ENCODE data around the gene SLIT1. TPM values are rescaled to one million over a fixed set of nuclear protein-coding genes. Genes with fewer than 3 reads are reported as not detected.

Gene SLIT1
- total RNA-seq, 1 donor from 2014 or later, result 0.51 TPM

- no peaks in the 10 kb centered on the region for H3K27me3 Mint-ChIP-seq
- POLR2A ChIA-PET, result no interaction called here
- intact Hi-C loops (cut with micrococcal nuclease), result no loop called here
- H3K4me1 Mint-ChIP-seq, result no peaks in the 10 kb centered on the region
- H3K36me3 Mint-ChIP-seq (ENCODE audit: low read depth), result no peaks in the 10 kb centered on the region
- TF ChIP-seq CTCF (IDR thresholded peaks at IDR 0.05), result no peak
- H3K27ac Mint-ChIP-seq, result no peak overlapping the region
- H3K4me3 Mint-ChIP-seq, result no peak overlapping the region
- CTCF ChIA-PET, result no interaction called here
- peaks cover 8% of the 10 kb centered on the region for H3K9me3 Mint-ChIP-seq
- DNase-seq (no peak), ATAC-seq (ENCODE audit: low read depth) (no peak)
Measured at GRCh38 chr10:97002670-97003069, 183.1 kb downstream of the SLIT1 start.

GRCh38 chr10:97001183-97001991 lies 184.4 kb downstream of the SLIT1 start:
- Mint-ChIP-seq H3K4me1 (no peaks in the 10 kb centered on the region), H3K9me3 (no peaks in the 10 kb centered on the region), H3K4me3 (no peak overlapping the region), H3K27ac (no peak overlapping the region), H3K36me3 (ENCODE audit: low read depth) (no peaks in the 10 kb centered on the region), H3K27me3 (no peaks in the 10 kb centered on the region)
- intact Hi-C loops (cut with micrococcal nuclease), result no loop called here
- ChIA-PET CTCF (no interaction called here), POLR2A (no interaction called here)
- DNase-seq, result no peak
- TF ChIP-seq CTCF (IDR thresholded peaks at IDR 0.05), result no peak
- ATAC-seq (ENCODE audit: low read depth), result no peak

GRCh38 chr10:97000487-97001182 lies 185.1 kb downstream of the SLIT1 start:
- ATAC-seq (ENCODE audit: low read depth), result no peak
- POLR2A ChIA-PET, result no interaction called here

GRCh38 chr10:96999987-97000386 lies 185.8 kb downstream of the SLIT1 start:
- ATAC-seq (ENCODE audit: low read depth), result no peak
- intact Hi-C loops (cut with micrococcal nuclease), result no loop called here
- no peak overlapping the region for H3K4me3 Mint-ChIP-seq
- H3K36me3 Mint-ChIP-seq (ENCODE audit: low read depth), result no peaks in the 10 kb centered on the region
- TF ChIP-seq CTCF (IDR thresholded peaks at IDR 0.05), result no peak
- DNase-seq, result no peak
- ChIA-PET POLR2A (no interaction called here), CTCF (no interaction called here)
- no peak overlapping the region for H3K27ac Mint-ChIP-seq
- H3K9me3 Mint-ChIP-seq, result no peaks in the 10 kb centered on the region
- no peaks in the 10 kb centered on the region for H3K4me1 Mint-ChIP-seq
- H3K27me3 Mint-ChIP-seq, result no peaks in the 10 kb centered on the region

More at GRCh38 chr10:97000487-97001182, 185.1 kb downstream of the SLIT1 start:
- intact Hi-C loops (cut with micrococcal nuclease), result no loop called here
- no peak for TF ChIP-seq CTCF (IDR thresholded peaks at IDR 0.05)
- H3K4me1 Mint-ChIP-seq, result no peaks in the 10 kb centered on the region
- H3K9me3 Mint-ChIP-seq, result no peaks in the 10 kb centered on the region
- no peak overlapping the region for H3K27ac Mint-ChIP-seq
- CTCF ChIA-PET, result no interaction called here
- no peak for DNase-seq
- H3K27me3 Mint-ChIP-seq, result no peaks in the 10 kb centered on the region
- H3K4me3 Mint-ChIP-seq, result no peak overlapping the region
- H3K36me3 Mint-ChIP-seq (ENCODE audit: low read depth), result no peaks in the 10 kb centered on the region

GRCh38 chr10:96999337-96999736 lies 186.4 kb downstream of the SLIT1 start:
- intact Hi-C loops (cut with micrococcal nuclease), result no loop called here
- TF ChIP-seq CTCF (IDR thresholded peaks at IDR 0.05), result no peak
- ChIA-PET POLR2A (no interaction called here), CTCF (interaction anchor here (0.8 kb wide), 1 partner anchor 26 kb away, joined by 3 read pairs; no protein-coding TSS in a partner anchor)
- Mint-ChIP-seq H3K4me3 (no peak overlapping the region), H3K4me1 (no peaks in the 10 kb centered on the region), H3K27ac (no peak overlapping the region), H3K36me3 (ENCODE audit: low read depth) (no peaks in the 10 kb centered on the region), H3K27me3 (no peaks in the 10 kb centered on the region), H3K9me3 (no peaks in the 10 kb centered on the region)
- ATAC-seq (ENCODE audit: low read depth), result no peak
- DNase-seq, result no peak

Measured in activated B cell treated with CpG ODN at 0.5 μM for 24 hours (primary cell).